22Rv1 (cell line): ENCODE data around the gene HMG20B.
"Not testable (repeated sequence)": the region's sequence is repeated elsewhere in the genome, so short reads cannot be mapped to it uniquely, and the experiment has no call there.

Experiments used
- H3K27ac ChIP-seq: fragments of 450-650 bp; 2 replicates; pipeline ENCODE4 v1.5.1; 2017
- CTCF ChIP-seq: fragments of 450-650 bp; IDR thresholded peaks from 2 replicates; pipeline ENCODE4 v1.5.1; 2017; ENCODE audit warnings: mild to moderate bottlenecking
- ZFX ChIP-seq: fragments of 450-650 bp; IDR thresholded peaks from 2 replicates; pipeline ENCODE4 v1.6.1; 2017; ENCODE audit warnings: antibody characterized with exemption, borderline replicate concordance

HMG20B gene

GRCh38 chr19:3528080-3528479, 44.7 kb upstream of the HMG20B start:
- no peak overlapping the region for H3K27ac ChIP-seq
- TF ChIP-seq ZFX (no peak), CTCF (no peak)

- no peak overlapping the region for H3K27ac ChIP-seq
- no peak for TF ChIP-seq ZFX
These were observed 44.1 kb upstream of the HMG20B start for GRCh38 chr19:3528539-3529211.

- not testable (repeated sequence) for H3K27ac ChIP-seq
These were observed 43.4 kb upstream of the HMG20B start for GRCh38 chr19:3529299-3529698.

GRCh38 chr19:3530389-3530788, 42.4 kb upstream of the HMG20B start:
- no peak overlapping the region for H3K27ac ChIP-seq
- TF ChIP-seq ZFX (no peak), CTCF (no peak)

- H3K27ac ChIP-seq = no peak overlapping the region
These were observed 41.0 kb upstream of the HMG20B start for GRCh38 chr19:3531716-3532115.

GRCh38 chr19:3532154-3532786, 40.5 kb upstream of the HMG20B start:
- no peak for TF ChIP-seq ZFX
- no peak for TF ChIP-seq CTCF
- H3K27ac ChIP-seq = no peak overlapping the region

More at GRCh38 chr19:3531716-3532115, 41.0 kb upstream of the HMG20B start:
- TF ChIP-seq CTCF (no peak), ZFX (no peak)

GRCh38 chr19:3533033-3533432, 39.7 kb upstream of the HMG20B start:
- no peak for TF ChIP-seq CTCF
- no peak for TF ChIP-seq ZFX
- H3K27ac ChIP-seq = no peak overlapping the region

- TF ChIP-seq ZFX = no peak
- no peak for TF ChIP-seq CTCF
- no peak overlapping the region for H3K27ac ChIP-seq
These were observed 39.1 kb upstream of the HMG20B start for GRCh38 chr19:3533563-3534216.
